Stromal cell of bone marrow (primary cell): ENCODE data around the gene BRPF1.
A peak's percentile ranks its signal among the peaks of the same experiment; 100 is the strongest.

ENCODE experiments used
- DNase-seq: peaks from one replicate; pipeline ENCODE4 v3.0.0-alpha.2; 2012; ENCODE audit warnings: low read depth

The BRPF1 gene

DNA sequence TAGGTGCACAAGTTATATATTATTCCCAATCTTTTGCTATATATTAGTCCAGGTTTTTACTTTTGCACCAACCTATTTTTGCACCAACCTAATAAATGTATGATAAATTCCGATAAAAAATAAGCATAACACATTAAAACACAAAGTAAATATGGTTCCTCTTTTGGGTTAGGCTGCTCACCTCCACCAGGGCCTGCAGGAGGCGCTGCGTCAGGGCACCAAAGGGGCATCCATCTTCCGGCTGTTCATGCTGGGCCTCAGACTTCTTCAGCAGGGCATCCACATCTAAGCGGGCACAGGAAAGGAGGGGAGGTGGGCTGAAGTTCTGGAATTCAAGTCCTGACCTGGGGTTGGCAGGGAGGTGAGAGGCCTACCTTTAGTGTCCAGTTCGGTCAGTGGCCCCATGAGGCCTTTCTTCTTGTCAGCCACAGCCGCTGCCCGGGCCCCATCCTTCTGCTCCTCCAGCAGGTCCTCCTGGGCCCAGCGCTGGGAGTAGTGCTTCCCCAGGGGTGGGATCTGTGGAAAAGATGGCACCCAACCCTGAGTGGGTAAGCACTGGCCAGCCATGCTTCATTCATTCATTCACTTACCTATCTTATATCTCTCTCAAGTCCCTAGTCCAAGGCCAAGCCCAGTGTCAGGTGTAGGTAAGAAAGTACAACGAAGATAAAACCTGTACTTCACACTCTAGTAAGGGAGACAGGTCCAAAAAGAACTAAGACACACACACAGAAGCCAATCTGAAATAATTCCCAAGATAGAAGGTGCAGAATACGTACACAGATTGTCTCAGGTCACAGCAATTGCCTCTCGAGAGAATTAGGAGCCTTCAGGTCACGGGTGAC, 55.5 kb downstream of the BRPF1 start:
- DNase-seq = no peak

DNA sequence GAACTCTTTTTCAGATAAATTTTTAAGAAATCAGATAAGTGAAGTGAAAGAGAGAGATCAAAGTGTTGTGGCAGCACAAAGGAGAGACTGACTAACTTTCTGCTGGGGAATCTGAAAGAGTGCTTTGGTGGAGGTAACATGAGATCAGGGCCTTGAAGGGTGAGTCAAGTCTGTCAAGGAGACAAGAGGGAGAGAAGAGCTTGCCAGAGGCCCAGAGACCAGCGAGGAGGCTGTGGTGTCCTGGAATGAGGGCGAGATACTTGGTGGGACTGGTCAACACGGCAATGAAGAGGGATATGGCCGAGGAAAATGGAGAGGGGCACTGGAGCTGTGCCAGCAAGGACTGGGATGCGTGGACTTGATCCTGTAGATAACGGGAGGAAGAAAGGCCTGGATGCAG, 56.2 kb downstream of the BRPF1 start:
- no peak for DNase-seq

DNA sequence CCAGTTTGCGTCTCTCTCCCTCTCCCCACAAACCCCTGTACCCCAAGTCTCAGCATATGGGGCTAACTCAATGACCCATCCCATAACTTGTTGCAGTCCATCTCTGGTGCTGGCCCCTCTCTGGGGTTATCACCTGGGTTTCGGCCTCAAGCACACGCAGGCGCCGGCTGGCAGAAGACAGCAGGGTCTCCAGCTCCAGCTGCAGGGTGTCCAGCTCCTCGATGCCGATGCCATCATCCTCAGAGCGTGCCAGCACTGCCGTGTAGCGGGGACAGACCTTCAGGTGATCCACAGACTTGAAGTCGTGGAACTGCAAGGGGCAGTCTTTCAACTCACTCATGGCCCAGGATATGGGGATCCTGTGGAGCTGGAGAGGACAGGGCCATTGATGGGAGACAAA, 59.6 kb downstream of the BRPF1 start:
- DNase-seq = no peak

DNA sequence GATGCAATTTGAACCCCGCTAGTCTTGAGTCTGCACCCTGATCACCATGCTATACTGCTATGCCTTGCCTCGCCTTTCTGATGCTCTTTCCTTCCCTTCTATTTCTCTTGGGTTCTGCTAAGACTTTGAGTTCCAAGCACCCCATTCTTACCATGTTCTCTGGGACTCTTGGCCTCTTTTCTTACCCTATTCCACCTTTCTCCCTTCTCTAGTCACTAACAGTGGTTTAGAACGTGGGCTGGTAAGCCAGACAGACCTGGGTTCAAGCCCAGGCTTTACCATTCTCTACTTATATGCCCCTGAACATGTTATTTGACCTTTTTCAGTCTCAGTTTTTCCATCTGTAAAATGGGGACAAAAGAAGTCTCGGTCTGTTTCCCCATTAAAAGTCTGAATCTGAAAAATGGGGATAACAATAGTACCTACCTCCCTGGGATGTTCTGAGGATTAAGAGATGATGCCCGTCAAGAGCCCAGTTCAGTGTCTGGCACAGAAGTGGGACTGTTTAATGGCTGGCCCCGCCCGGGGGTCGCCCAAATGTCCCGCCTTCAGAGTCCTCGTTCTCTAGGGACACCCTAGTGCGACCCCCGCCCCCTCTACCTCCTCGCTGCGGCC, 60.4 kb downstream of the BRPF1 start:
- DNase-seq = no peak

DNA sequence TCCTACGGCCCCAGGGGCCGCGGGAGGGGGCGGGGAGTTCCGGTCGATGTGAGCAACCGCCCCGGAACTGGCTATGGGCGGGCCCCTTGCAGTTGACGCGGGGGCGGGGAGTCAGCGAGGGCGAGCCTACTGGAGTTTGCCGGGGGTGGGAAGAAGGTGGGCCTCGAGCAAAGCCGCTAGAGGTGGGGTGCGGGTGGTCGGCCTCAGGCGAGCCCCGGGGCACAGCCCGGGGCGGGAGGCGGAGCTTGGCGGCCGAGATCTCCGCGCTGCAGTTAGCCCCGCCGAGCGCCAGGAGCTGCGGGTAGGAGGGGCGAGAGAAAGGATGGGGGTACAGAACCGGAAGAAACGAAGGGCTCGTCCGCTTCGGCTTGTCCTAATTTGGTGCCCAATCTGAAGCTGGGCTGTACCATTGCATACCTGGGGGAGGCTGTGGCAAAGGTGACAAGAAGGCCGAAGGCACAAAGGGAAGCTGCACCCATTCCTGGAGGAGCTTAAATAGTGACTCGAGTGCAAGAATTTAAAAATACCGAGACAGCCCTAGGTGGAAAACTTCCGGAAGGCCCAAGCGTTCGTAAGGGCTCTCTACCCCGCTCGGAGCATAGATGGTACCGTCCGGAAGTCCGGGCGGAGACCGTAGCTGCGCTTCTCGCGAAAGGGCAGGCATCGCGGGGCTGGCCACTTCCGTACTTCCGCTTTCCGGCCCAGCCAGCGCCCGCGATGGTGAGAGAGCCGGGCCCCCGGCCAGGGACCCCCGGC, 61.0 kb downstream of the BRPF1 start, which contains the start of the genes ARPC4 and TADA3:
TSS of gene ARPC4 (plus strand) at position 678 of the 756 bp plus-strand sequence. CDS start at position 718, 40 bp downstream.
TSS of gene TADA3 (minus strand) at position 69 of the 756 bp plus-strand sequence. CDS start 1,007 bp downstream, outside the sequence.
- peak; percentile 92 for DNase-seq

DNA sequence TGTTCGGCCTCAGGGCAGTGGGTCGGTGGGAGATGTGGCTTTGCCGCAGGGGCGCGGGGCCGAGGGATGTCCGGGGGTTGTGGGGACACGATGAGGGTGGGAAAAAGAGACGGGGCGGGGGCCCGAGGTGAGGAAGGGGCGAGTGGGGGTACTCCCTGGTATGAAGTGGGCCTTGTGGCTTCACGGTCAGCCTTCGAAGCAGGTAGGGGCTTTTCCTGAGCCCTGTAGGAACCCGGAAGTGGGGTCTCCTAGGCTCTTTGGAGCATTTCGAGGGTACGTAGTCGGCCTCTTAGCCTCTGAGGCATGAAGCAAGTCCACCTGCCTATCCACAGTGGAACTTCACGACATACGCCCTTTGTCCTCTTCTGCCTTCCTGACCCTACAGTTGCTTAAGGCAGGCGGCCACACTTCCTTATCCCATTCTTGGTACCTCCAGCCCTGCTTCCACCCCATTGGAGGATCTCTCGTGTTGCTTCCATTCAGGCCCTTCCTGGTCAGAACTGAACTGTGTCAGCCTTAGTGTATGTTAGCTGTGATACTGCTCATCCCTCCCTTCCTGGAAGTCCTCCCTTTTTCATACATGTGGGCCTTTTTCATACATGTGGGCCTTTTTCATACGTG, 61.7 kb downstream of the BRPF1 start:
- no peak for DNase-seq

DNA sequence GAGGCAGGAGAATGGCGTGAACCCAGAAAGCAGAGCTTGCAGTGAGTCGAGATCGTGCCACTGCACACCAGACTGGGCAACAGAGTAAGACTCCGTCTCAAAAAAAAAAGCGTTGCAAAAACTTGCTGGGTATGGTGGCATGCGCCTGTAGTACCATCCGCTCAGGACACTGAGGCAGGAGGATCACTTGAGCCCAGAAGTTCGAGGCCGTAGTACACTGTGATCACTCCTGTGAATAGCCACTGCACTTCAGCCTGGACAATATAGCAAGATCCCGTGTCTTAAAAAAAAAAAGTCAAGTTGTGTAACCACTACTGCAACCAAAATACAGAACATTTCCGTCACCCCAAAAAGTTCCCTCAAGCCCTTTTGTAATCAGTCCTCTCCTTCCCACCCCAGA, 62.9 kb downstream of the BRPF1 start:
- no peak for DNase-seq

DNA sequence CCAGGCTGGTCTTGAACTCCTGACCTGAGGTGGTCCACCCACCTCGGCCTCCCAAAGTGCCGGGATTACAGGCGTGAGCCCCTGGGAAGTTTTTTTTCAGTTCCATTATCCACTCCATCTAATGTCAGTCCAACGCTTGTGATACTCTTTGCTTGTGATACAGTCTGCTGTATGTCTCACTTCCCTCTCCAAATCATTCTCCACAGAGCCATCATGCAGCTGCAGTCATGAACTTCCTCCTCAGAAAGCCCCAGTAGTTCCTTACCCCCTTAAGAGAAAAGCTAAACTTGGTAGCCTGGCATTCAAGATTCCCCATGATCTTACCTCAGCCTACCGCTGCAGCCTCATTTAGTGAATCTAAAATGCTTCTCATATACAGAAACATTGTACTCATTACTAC, 63.7 kb downstream of the BRPF1 start:
- DNase-seq = no peak

DNA sequence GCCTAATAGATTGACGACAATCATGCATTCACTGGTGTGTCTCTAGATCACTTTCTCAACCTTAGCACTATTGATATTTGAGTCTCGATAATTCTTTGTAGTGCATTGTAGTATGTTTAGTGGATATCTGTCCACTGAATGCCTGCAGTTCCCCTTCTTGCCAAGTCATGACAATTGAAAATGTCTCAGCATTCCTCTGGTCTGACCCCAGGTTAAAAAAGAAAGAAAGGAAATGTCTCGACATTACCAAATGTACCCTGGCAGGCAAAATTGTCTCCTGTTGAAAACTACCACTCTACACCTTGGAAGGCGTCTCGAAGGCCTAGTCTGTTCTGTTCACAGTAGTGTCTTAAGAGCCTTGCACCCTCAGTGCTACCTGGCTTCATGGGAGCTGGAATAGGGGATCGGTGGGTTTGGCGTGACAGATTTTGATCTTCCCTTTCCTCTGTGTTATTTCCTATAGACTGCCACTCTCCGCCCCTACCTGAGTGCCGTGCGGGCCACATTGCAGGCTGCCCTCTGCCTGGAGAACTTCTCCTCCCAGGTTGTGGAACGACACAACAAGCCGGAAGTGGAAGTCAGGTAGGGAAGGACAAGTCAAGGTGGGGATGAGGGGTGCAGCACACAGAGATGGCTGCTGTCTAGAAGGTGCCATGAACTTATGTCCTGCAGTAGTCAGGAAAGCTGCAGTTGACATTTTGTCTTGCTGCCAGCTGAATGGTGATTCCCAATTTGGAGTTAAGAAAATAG, 65.8 kb downstream of the BRPF1 start:
- DNase-seq = no peak
